ENCODE measurements around the gene CCDC167.

Gene CCDC167

DNA sequence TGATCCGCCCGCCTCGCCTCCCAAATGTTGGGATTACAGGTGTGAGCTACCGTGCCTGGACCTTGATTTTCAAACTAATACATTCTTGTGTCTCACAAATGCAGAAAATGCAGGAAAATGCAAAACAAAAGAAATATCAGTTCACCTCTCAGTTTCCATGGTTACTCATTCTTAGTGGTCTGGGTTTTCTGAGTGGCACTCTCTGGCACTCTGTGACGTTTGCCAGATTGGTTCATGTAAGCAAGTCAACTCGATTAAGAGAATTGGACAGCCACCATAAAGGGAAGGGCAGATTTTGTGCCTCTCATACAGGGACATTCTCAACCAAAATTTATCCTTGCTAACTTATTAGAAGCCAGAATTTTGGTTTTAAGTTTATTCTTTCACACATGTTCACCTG is 58.0 kb downstream of the CCDC167 start:
- no peak overlapping the region for H2AFZ ChIP-seq
- H3K9ac ChIP-seq: no peak overlapping the region
- H3K79me2 ChIP-seq: no peaks in the 10 kb centered on the region
- H3K4me3 ChIP-seq (ENCODE audit: low read depth, low read length): no peak overlapping the region
- no peaks in the 10 kb centered on the region for H3K9me3 ChIP-seq (ENCODE audit: control insufficient read depth, low read length)
- H3K27ac ChIP-seq: no peak overlapping the region
- H3K36me3 ChIP-seq (ENCODE audit: control insufficient read depth, insufficient read depth, low read length): no peaks in the 10 kb centered on the region
- no peak overlapping the region for H3K4me2 ChIP-seq (ENCODE audit: low read length)
- TF ChIP-seq, protein P1, sequence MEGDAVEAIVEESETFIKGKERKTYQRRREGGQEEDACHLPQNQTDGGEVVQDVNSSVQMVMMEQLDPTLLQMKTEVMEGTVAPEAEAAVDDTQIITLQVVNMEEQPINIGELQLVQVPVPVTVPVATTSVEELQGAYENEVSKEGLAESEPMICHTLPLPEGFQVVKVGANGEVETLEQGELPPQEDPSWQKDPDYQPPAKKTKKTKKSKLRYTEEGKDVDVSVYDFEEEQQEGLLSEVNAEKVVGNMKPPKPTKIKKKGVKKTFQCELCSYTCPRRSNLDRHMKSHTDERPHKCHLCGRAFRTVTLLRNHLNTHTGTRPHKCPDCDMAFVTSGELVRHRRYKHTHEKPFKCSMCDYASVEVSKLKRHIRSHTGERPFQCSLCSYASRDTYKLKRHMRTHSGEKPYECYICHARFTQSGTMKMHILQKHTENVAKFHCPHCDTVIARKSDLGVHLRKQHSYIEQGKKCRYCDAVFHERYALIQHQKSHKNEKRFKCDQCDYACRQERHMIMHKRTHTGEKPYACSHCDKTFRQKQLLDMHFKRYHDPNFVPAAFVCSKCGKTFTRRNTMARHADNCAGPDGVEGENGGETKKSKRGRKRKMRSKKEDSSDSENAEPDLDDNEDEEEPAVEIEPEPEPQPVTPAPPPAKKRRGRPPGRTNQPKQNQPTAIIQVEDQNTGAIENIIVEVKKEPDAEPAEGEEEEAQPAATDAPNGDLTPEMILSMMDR (IDR thresholded peaks at IDR 0.05): no peak
- no peaks in the 10 kb centered on the region for H3K27me3 ChIP-seq (ENCODE audit: control insufficient read depth, insufficient read depth, low read length)
- no peaks in the 10 kb centered on the region for H3K4me1 ChIP-seq

- Histone ChIP-seq H2AFZ (no peak overlapping the region), H3K9me3 (ENCODE audit: control insufficient read depth, low read length) (no peaks in the 10 kb centered on the region), H3K4me1 (peaks cover 6% of the 10 kb centered on the region), H3K79me2 (no peaks in the 10 kb centered on the region), H3K4me2 (ENCODE audit: low read length) (no peak overlapping the region), H3K27me3 (ENCODE audit: control insufficient read depth, insufficient read depth, low read length) (no peaks in the 10 kb centered on the region), H3K4me3 (ENCODE audit: low read depth, low read length) (no peak overlapping the region), H3K27ac (no peak overlapping the region), H3K36me3 (ENCODE audit: control insufficient read depth, insufficient read depth, low read length) (no peaks in the 10 kb centered on the region), H3K9ac (no peak overlapping the region)
- TF ChIP-seq, protein P1 (IDR thresholded peaks at IDR 0.05): no peak
Observed at GRCh38 chr6:37438930-37439329, 60.8 kb downstream of the CCDC167 start.

DNA sequence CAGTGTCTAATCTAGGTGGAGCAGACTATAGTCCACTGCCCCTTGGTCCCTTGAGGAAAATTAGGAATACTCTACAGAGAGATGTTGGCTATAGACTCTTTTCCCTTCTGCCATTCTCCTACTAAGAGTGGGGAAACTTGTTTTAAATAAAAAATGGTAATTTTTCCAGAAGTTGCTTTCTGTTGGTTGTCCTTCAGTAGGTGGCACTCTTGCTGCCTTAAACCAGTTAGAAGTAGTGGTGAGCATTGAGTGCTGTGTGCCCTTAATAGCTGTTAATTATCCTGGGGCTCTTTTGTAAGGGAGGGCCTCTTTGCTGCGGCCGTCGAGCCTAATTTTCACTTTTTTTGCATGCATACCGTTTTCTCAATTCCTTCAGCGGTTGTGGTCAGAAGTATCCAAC is 63.9 kb downstream of the CCDC167 start:
- H3K4me2 ChIP-seq (ENCODE audit: low read length): no peak overlapping the region
- no peaks in the 10 kb centered on the region for H3K9me3 ChIP-seq (ENCODE audit: control insufficient read depth, low read length)
- no peaks in the 10 kb centered on the region for H3K27me3 ChIP-seq (ENCODE audit: control insufficient read depth, insufficient read depth, low read length)
- TF ChIP-seq, protein P1 (IDR thresholded peaks at IDR 0.05): no peak
- H3K9ac ChIP-seq: no peak overlapping the region
- no peak overlapping the region for H2AFZ ChIP-seq
- peaks cover 7% of the 10 kb centered on the region for H3K4me1 ChIP-seq
- H3K27ac ChIP-seq: no peak overlapping the region
- no peaks in the 10 kb centered on the region for H3K36me3 ChIP-seq (ENCODE audit: control insufficient read depth, insufficient read depth, low read length)
- H3K79me2 ChIP-seq: peaks cover 4% of the 10 kb centered on the region
- no peak overlapping the region for H3K4me3 ChIP-seq (ENCODE audit: low read depth, low read length)

- H3K36me3 ChIP-seq (ENCODE audit: control insufficient read depth, insufficient read depth, low read length): no peaks in the 10 kb centered on the region
- no peak overlapping the region for H3K4me3 ChIP-seq (ENCODE audit: low read depth, low read length)
Observed at GRCh38 chr6:37435373-37435772, 64.3 kb downstream of the CCDC167 start.

More at GRCh38 chr6:37435373-37435772, 64.3 kb downstream of the CCDC167 start:
- Histone ChIP-seq H3K4me2 (ENCODE audit: low read length) (no peak overlapping the region), H3K27me3 (ENCODE audit: control insufficient read depth, insufficient read depth, low read length) (no peaks in the 10 kb centered on the region), H3K27ac (no peak overlapping the region), H3K4me1 (peaks cover 7% of the 10 kb centered on the region), H2AFZ (no peak overlapping the region), H3K79me2 (peaks cover 4% of the 10 kb centered on the region), H3K9ac (no peak overlapping the region), H3K9me3 (ENCODE audit: control insufficient read depth, low read length) (no peaks in the 10 kb centered on the region)
- TF ChIP-seq, protein P1 (IDR thresholded peaks at IDR 0.05): no peak
